ENCODE measurements around the gene SMU1. TPM values are rescaled to one million over a fixed set of nuclear protein-coding genes. Genes with fewer than 3 reads are reported as not detected.

Gene SMU1
- total and polyA plus RNA-seq, 2 of the 13 experiments (the other 11 are each of a cell fraction or from before 2014, with no cell fraction given): 12.9 to 36.6 TPM

DNA sequence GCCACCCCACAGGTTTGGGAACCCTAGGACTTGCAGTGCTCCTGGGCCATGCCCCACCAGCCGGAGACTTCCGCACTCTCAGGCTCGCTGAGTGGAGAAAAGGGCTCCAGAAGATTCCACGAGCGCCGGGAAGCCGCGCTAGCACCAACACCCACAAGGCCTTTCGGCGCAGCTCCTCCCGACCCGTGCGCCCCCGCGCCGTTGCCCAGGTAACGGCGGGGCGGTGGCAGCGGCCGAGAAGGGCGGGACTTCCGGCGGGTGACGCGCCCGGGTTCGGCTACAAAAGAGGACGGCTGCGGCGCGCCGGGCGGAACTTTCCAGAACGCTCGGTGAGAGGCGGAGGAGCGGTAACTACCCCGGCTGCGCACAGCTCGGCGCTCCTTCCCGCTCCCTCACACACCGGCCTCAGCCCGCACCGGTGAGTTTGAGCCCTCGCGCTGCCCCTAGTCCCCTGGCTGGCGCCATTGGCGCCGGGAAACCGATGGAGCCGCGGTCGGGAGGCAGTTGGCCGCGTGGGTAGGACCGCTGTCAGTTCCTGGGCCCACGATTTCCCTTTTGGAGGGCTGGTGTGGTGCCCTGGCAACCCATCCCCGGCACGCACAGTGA is 51.4 kb downstream of the SMU1 start, which contains the start of gene DNAJA1 (continued):
- TF ChIP-seq, protein P1, sequence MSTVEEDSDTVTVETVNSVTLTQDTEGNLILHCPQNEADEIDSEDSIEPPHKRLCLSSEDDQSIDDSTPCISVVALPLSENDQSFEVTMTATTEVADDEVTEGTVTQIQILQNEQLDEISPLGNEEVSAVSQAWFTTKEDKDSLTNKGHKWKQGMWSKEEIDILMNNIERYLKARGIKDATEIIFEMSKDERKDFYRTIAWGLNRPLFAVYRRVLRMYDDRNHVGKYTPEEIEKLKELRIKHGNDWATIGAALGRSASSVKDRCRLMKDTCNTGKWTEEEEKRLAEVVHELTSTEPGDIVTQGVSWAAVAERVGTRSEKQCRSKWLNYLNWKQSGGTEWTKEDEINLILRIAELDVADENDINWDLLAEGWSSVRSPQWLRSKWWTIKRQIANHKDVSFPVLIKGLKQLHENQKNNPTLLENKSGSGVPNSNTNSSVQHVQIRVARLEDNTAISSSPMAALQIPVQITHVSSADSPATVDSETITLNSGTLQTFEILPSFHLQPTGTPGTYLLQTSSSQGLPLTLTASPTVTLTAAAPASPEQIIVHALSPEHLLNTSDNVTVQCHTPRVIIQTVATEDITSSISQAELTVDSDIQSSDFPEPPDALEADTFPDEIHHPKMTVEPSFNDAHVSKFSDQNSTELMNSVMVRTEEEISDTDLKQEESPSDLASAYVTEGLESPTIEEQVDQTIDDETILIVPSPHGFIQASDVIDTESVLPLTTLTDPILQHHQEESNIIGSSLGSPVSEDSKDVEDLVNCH (CRISPR knock-in tag; IDR thresholded peaks at IDR 0.05): no peak
- TF ChIP-seq CENPBD1 (CRISPR knock-in tag; IDR thresholded peaks at IDR 0.05; ENCODE audit: borderline replicate concordance, low read depth): no peak
- peak; percentile 37; the same call in 1 of the 2 replicates for TF ChIP-seq CHD2 (IDR thresholded peaks at IDR 0.05; ENCODE audit: low read depth, low read length)
- TF ChIP-seq ZFP36 (IDR thresholded peaks at IDR 0.05; ENCODE audit: borderline replicate concordance, low read depth, low read length, partially characterized antibody): no peak
- TF ChIP-seq MLX (CRISPR knock-in tag; IDR thresholded peaks at IDR 0.05): peak; percentile 39; the same call in 1 of the 2 replicates
- TF ChIP-seq ZNF276 (CRISPR knock-in tag; IDR thresholded peaks at IDR 0.05; ENCODE audit: low read depth): peak; percentile 84
- no peak for TF ChIP-seq MATR3 (CRISPR knock-in tag; IDR thresholded peaks at IDR 0.05)
- no peak for TF ChIP-seq TCF7L2 (IDR thresholded peaks at IDR 0.05; ENCODE audit: low read depth, low read length)
- no peak for TF ChIP-seq MAFF (IDR thresholded peaks at IDR 0.05; ENCODE audit: low read depth, low read length)
- TF ChIP-seq HBP1 (CRISPR knock-in tag; IDR thresholded peaks at IDR 0.05; ENCODE audit: low read depth): no peak; the same call in 1 of the 2 replicates
- peak; percentile 91; the same call in 1 of the 2 replicates for TF ChIP-seq ZFP41 (CRISPR knock-in tag; IDR thresholded peaks at IDR 0.05; ENCODE audit: borderline replicate concordance)
- no peak for TF ChIP-seq SAFB2 (CRISPR knock-in tag; IDR thresholded peaks at IDR 0.05; ENCODE audit: borderline replicate concordance, low read depth)
- TF ChIP-seq, protein P2, sequence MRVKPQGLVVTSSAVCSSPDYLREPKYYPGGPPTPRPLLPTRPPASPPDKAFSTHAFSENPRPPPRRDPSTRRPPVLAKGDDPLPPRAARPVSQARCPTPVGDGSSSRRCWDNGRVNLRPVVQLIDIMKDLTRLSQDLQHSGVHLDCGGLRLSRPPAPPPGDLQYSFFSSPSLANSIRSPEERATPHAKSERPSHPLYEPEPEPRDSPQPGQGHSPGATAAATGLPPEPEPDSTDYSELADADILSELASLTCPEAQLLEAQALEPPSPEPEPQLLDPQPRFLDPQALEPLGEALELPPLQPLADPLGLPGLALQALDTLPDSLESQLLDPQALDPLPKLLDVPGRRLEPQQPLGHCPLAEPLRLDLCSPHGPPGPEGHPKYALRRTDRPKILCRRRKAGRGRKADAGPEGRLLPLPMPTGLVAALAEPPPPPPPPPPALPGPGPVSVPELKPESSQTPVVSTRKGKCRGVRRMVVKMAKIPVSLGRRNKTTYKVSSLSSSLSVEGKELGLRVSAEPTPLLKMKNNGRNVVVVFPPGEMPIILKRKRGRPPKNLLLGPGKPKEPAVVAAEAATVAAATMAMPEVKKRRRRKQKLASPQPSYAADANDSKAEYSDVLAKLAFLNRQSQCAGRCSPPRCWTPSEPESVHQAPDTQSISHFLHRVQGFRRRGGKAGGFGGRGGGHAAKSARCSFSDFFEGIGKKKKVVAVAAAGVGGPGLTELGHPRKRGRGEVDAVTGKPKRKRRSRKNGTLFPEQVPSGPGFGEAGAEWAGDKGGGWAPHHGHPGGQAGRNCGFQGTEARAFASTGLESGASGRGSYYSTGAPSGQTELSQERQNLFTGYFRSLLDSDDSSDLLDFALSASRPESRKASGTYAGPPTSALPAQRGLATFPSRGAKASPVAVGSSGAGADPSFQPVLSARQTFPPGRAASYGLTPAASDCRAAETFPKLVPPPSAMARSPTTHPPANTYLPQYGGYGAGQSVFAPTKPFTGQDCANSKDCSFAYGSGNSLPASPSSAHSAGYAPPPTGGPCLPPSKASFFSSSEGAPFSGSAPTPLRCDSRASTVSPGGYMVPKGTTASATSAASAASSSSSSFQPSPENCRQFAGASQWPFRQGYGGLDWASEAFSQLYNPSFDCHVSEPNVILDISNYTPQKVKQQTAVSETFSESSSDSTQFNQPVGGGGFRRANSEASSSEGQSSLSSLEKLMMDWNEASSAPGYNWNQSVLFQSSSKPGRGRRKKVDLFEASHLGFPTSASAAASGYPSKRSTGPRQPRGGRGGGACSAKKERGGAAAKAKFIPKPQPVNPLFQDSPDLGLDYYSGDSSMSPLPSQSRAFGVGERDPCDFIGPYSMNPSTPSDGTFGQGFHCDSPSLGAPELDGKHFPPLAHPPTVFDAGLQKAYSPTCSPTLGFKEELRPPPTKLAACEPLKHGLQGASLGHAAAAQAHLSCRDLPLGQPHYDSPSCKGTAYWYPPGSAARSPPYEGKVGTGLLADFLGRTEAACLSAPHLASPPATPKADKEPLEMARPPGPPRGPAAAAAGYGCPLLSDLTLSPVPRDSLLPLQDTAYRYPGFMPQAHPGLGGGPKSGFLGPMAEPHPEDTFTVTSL (CRISPR knock-in tag; IDR thresholded peaks at IDR 0.05; ENCODE audit: borderline replicate concordance): peak; percentile 52; the same call in 1 of the 2 replicates
- TF ChIP-seq, protein P3, sequence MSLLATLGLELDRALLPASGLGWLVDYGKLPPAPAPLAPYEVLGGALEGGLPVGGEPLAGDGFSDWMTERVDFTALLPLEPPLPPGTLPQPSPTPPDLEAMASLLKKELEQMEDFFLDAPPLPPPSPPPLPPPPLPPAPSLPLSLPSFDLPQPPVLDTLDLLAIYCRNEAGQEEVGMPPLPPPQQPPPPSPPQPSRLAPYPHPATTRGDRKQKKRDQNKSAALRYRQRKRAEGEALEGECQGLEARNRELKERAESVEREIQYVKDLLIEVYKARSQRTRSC (CRISPR knock-in tag; IDR thresholded peaks at IDR 0.05; ENCODE audit: low read depth): no peak
